Measurements from ENCODE around the gene GLRX3. TPM values are rescaled to one million over a fixed set of nuclear protein-coding genes. Genes with fewer than 3 reads are reported as not detected.
A peak's percentile ranks its signal among the peaks of the same experiment; 100 is the strongest.

GLRX3 gene
- total RNA-seq, 1 experiment from 2014 or later: 86.8 TPM

- peak overlapping the region; percentile 94 for H3K27ac ChIP-seq (ENCODE audit: low read length)
- peaks cover 27% of the 10 kb centered on the region; the same call in 1 of the 2 replicates for H3K36me3 ChIP-seq (ENCODE audit: insufficient read depth, low read length)
- H2AFZ ChIP-seq (ENCODE audit: low read length): no peak overlapping the region
- peaks cover 3% of the 10 kb centered on the region; the same call in 1 of the 2 replicates for H4K20me1 ChIP-seq (ENCODE audit: insufficient read depth, low read depth, low read length)
- peaks cover 76% of the 10 kb centered on the region for H3K4me1 ChIP-seq (ENCODE audit: low read length)
- peak overlapping the region; percentile 27 for H3K9ac ChIP-seq (ENCODE audit: low read length)
- peak overlapping the region; percentile 33 for H3K4me3 ChIP-seq (ENCODE audit: low read length)
- no peaks in the 10 kb centered on the region for H3K9me3 ChIP-seq (ENCODE audit: low read length)
- H3K4me2 ChIP-seq (ENCODE audit: low read depth, low read length, poor library complexity, severe bottlenecking): peak overlapping the region; percentile 99
- no peaks in the 10 kb centered on the region for H3K27me3 ChIP-seq (ENCODE audit: low read length)
- no peaks in the 10 kb centered on the region for H3K9me2 ChIP-seq (replicated peaks; ENCODE audit: insufficient read depth, low read length)
- DNase-seq: no peak
- peaks cover 92% of the 10 kb centered on the region for H3K79me2 ChIP-seq (ENCODE audit: low read length)
Observed at GRCh38 chr10:130140425-130140824, 4.2 kb downstream of the GLRX3 start.

- H3K36me3 ChIP-seq (ENCODE audit: insufficient read depth, low read length): peaks cover 27% of the 10 kb centered on the region; the same call in 1 of the 2 replicates
- peak overlapping the region; percentile 57 for H3K4me3 ChIP-seq (ENCODE audit: low read length)
Observed at GRCh38 chr10:130141038-130141437, 4.8 kb downstream of the GLRX3 start.

GRCh38 chr10:130141460-130141859 is 5.3 kb downstream of the GLRX3 start:
- Histone ChIP-seq H3K4me3 (ENCODE audit: low read length) (peak overlapping the region; percentile 57), H3K79me2 (ENCODE audit: low read length) (peaks cover 98% of the 10 kb centered on the region), H3K27me3 (ENCODE audit: low read length) (no peaks in the 10 kb centered on the region), H4K20me1 (ENCODE audit: insufficient read depth, low read depth, low read length) (peaks cover 3% of the 10 kb centered on the region; the same call in 1 of the 2 replicates), H3K9ac (ENCODE audit: low read length) (peak overlapping the region; percentile 71), H3K27ac (ENCODE audit: low read length) (peak overlapping the region; percentile 94), H3K36me3 (ENCODE audit: insufficient read depth, low read length) (peaks cover 29% of the 10 kb centered on the region; the same call in 1 of the 2 replicates), H2AFZ (ENCODE audit: low read length) (no peak overlapping the region), H3K9me2 (replicated peaks; ENCODE audit: insufficient read depth, low read length) (no peaks in the 10 kb centered on the region), H3K4me2 (ENCODE audit: low read depth, low read length, poor library complexity, severe bottlenecking) (peak overlapping the region; percentile 99), H3K4me1 (ENCODE audit: low read length) (peaks cover 81% of the 10 kb centered on the region), H3K9me3 (ENCODE audit: low read length) (no peaks in the 10 kb centered on the region)
- peak; percentile 68 for DNase-seq

More at GRCh38 chr10:130141038-130141437, 4.8 kb downstream of the GLRX3 start:
- H3K27ac ChIP-seq (ENCODE audit: low read length): peak overlapping the region; percentile 94
- H3K9me3 ChIP-seq (ENCODE audit: low read length): no peaks in the 10 kb centered on the region
- H2AFZ ChIP-seq (ENCODE audit: low read length): no peak overlapping the region
- H3K79me2 ChIP-seq (ENCODE audit: low read length): peaks cover 97% of the 10 kb centered on the region
- peak overlapping the region; percentile 99 for H3K4me2 ChIP-seq (ENCODE audit: low read depth, low read length, poor library complexity, severe bottlenecking)
- H3K4me1 ChIP-seq (ENCODE audit: low read length): peaks cover 77% of the 10 kb centered on the region
- H3K27me3 ChIP-seq (ENCODE audit: low read length): no peaks in the 10 kb centered on the region
- no peak for DNase-seq
- peaks cover 3% of the 10 kb centered on the region; the same call in 1 of the 2 replicates for H4K20me1 ChIP-seq (ENCODE audit: insufficient read depth, low read depth, low read length)
- H3K9me2 ChIP-seq (replicated peaks; ENCODE audit: insufficient read depth, low read length): no peaks in the 10 kb centered on the region
- peak overlapping the region; percentile 71 for H3K9ac ChIP-seq (ENCODE audit: low read length)

- peaks cover 98% of the 10 kb centered on the region for H3K79me2 ChIP-seq (ENCODE audit: low read length)
- H3K9me2 ChIP-seq (replicated peaks; ENCODE audit: insufficient read depth, low read length): no peaks in the 10 kb centered on the region
- DNase-seq: peak; percentile 85
- peak overlapping the region; percentile 94 for H3K27ac ChIP-seq (ENCODE audit: low read length)
- H3K27me3 ChIP-seq (ENCODE audit: low read length): no peaks in the 10 kb centered on the region
- peak overlapping the region; percentile 57 for H3K4me3 ChIP-seq (ENCODE audit: low read length)
- peaks cover 34% of the 10 kb centered on the region; the same call in 1 of the 2 replicates for H3K36me3 ChIP-seq (ENCODE audit: insufficient read depth, low read length)
- H3K4me1 ChIP-seq (ENCODE audit: low read length): peaks cover 85% of the 10 kb centered on the region
- peak overlapping the region; percentile 99 for H3K4me2 ChIP-seq (ENCODE audit: low read depth, low read length, poor library complexity, severe bottlenecking)
- H2AFZ ChIP-seq (ENCODE audit: low read length): no peak overlapping the region
- H3K9me3 ChIP-seq (ENCODE audit: low read length): no peaks in the 10 kb centered on the region
- peak overlapping the region; percentile 71 for H3K9ac ChIP-seq (ENCODE audit: low read length)
- H4K20me1 ChIP-seq (ENCODE audit: insufficient read depth, low read depth, low read length): peaks cover 3% of the 10 kb centered on the region; the same call in 1 of the 2 replicates
Observed at GRCh38 chr10:130141878-130142277, 5.7 kb downstream of the GLRX3 start.

GRCh38 chr10:130146042-130146441 is 9.9 kb downstream of the GLRX3 start:
- H3K27me3 ChIP-seq (ENCODE audit: low read length): no peaks in the 10 kb centered on the region
- DNase-seq: peak; percentile 54
- peaks cover 42% of the 10 kb centered on the region; the same call in 1 of the 2 replicates for H3K36me3 ChIP-seq (ENCODE audit: insufficient read depth, low read length)
- H4K20me1 ChIP-seq (ENCODE audit: insufficient read depth, low read depth, low read length): no peaks in the 10 kb centered on the region
- peak overlapping the region; percentile 70 for H3K27ac ChIP-seq (ENCODE audit: low read length)
- no peaks in the 10 kb centered on the region for H3K9me2 ChIP-seq (replicated peaks; ENCODE audit: insufficient read depth, low read length)
- H2AFZ ChIP-seq (ENCODE audit: low read length): no peak overlapping the region
- peaks cover 98% of the 10 kb centered on the region for H3K79me2 ChIP-seq (ENCODE audit: low read length)
- peak overlapping the region; percentile 6; the same call in 1 of the 2 replicates for H3K9ac ChIP-seq (ENCODE audit: low read length)
- peak overlapping the region; percentile 1; the same call in 1 of the 2 replicates for H3K4me3 ChIP-seq (ENCODE audit: low read length)
- H3K4me1 ChIP-seq (ENCODE audit: low read length): peaks cover 46% of the 10 kb centered on the region
- H3K9me3 ChIP-seq (ENCODE audit: low read length): no peaks in the 10 kb centered on the region
- H3K4me2 ChIP-seq (ENCODE audit: low read depth, low read length, poor library complexity, severe bottlenecking): peak overlapping the region; percentile 32

- no peak overlapping the region for H3K4me3 ChIP-seq (ENCODE audit: low read length)
- peaks cover 88% of the 10 kb centered on the region for H3K79me2 ChIP-seq (ENCODE audit: low read length)
- no peak overlapping the region for H2AFZ ChIP-seq (ENCODE audit: low read length)
- H3K9ac ChIP-seq (ENCODE audit: low read length): no peak overlapping the region
- peak overlapping the region; percentile 19 for H3K27ac ChIP-seq (ENCODE audit: low read length)
- H3K9me2 ChIP-seq (replicated peaks; ENCODE audit: insufficient read depth, low read length): no peaks in the 10 kb centered on the region
- no peak overlapping the region for H3K4me2 ChIP-seq (ENCODE audit: low read depth, low read length, poor library complexity, severe bottlenecking)
- no peak for DNase-seq
- peaks cover 25% of the 10 kb centered on the region; the same call in 1 of the 2 replicates for H3K36me3 ChIP-seq (ENCODE audit: insufficient read depth, low read length)
- H3K4me1 ChIP-seq (ENCODE audit: low read length): peaks cover 35% of the 10 kb centered on the region
- no peaks in the 10 kb centered on the region for H3K9me3 ChIP-seq (ENCODE audit: low read length)
- no peaks in the 10 kb centered on the region for H3K27me3 ChIP-seq (ENCODE audit: low read length)
- peaks cover 6% of the 10 kb centered on the region; the same call in 1 of the 2 replicates for H4K20me1 ChIP-seq (ENCODE audit: insufficient read depth, low read depth, low read length)
Observed at GRCh38 chr10:130159192-130159794, 23.1 kb downstream of the GLRX3 start.

- Histone ChIP-seq H3K4me3 (ENCODE audit: low read length) (no peak overlapping the region), H3K79me2 (ENCODE audit: low read length) (peaks cover 88% of the 10 kb centered on the region), H3K27me3 (ENCODE audit: low read length) (no peaks in the 10 kb centered on the region), H3K27ac (ENCODE audit: low read length) (no peak overlapping the region), H3K9me3 (ENCODE audit: low read length) (no peaks in the 10 kb centered on the region), H3K4me1 (ENCODE audit: low read length) (peaks cover 35% of the 10 kb centered on the region), H3K36me3 (ENCODE audit: insufficient read depth, low read length) (peaks cover 30% of the 10 kb centered on the region; the same call in 1 of the 2 replicates), H3K9me2 (replicated peaks; ENCODE audit: insufficient read depth, low read length) (no peaks in the 10 kb centered on the region), H2AFZ (ENCODE audit: low read length) (no peak overlapping the region), H3K4me2 (ENCODE audit: low read depth, low read length, poor library complexity, severe bottlenecking) (no peak overlapping the region), H3K9ac (ENCODE audit: low read length) (no peak overlapping the region), H4K20me1 (ENCODE audit: insufficient read depth, low read depth, low read length) (peaks cover 4% of the 10 kb centered on the region; the same call in 1 of the 2 replicates)
- DNase-seq: peak; percentile 50
Observed at GRCh38 chr10:130160775-130161174, 24.6 kb downstream of the GLRX3 start.

GRCh38 chr10:130161331-130161730 is 25.1 kb downstream of the GLRX3 start:
- Histone ChIP-seq H3K9me3 (ENCODE audit: low read length) (no peaks in the 10 kb centered on the region), H3K4me2 (ENCODE audit: low read depth, low read length, poor library complexity, severe bottlenecking) (no peak overlapping the region), H2AFZ (ENCODE audit: low read length) (no peak overlapping the region), H3K79me2 (ENCODE audit: low read length) (peaks cover 88% of the 10 kb centered on the region), H3K27ac (ENCODE audit: low read length) (no peak overlapping the region), H3K9ac (ENCODE audit: low read length) (no peak overlapping the region), H4K20me1 (ENCODE audit: insufficient read depth, low read depth, low read length) (peaks cover 4% of the 10 kb centered on the region; the same call in 1 of the 2 replicates), H3K36me3 (ENCODE audit: insufficient read depth, low read length) (peaks cover 33% of the 10 kb centered on the region; the same call in 1 of the 2 replicates), H3K4me3 (ENCODE audit: low read length) (no peak overlapping the region), H3K4me1 (ENCODE audit: low read length) (peaks cover 35% of the 10 kb centered on the region), H3K9me2 (replicated peaks; ENCODE audit: insufficient read depth, low read length) (no peaks in the 10 kb centered on the region), H3K27me3 (ENCODE audit: low read length) (no peaks in the 10 kb centered on the region)
- no peak for DNase-seq

All from Karpas-422 (cell line).